KG1 (cell line): ENCODE measurements around the gene C2CD3.

Source experiments
- DNase-seq: peaks from one replicate; lab custom pipeline; 2025; lab: John Stamatoyannopoulos, UW

Gene C2CD3

GRCh38 chr11:73982595-73982989, 188.2 kb downstream of the C2CD3 start, which contains the start of gene UCP2:
Gene UCP2 (minus strand): TSS chr11:73982843. CDS start chr11:73978378, 4,465 bp downstream.
- DNase-seq, result peak; percentile 96

GRCh38 chr11:73981051-73981805, 189.6 kb downstream of the C2CD3 start:
- no peak for DNase-seq

GRCh38 chr11:73980001-73980961, 190.5 kb downstream of the C2CD3 start:
- DNase-seq, result peak; percentile 48

- no peak for DNase-seq
Observed at GRCh38 chr11:73978576-73979086, 192.2 kb downstream of the C2CD3 start.

- DNase-seq, result no peak
Observed at GRCh38 chr11:73977856-73978519, 192.8 kb downstream of the C2CD3 start.

GRCh38 chr11:73976451-73977151, 194.2 kb downstream of the C2CD3 start:
- DNase-seq, result no peak

- DNase-seq, result no peak
Observed at GRCh38 chr11:73975479-73975757, 195.4 kb downstream of the C2CD3 start.

GRCh38 chr11:73974604-73975478, 196.0 kb downstream of the C2CD3 start:
- DNase-seq, result no peak

GRCh38 chr11:73972620-73973449, 198.0 kb downstream of the C2CD3 start:
- no peak for DNase-seq

GRCh38 chr11:73972187-73972586, 198.6 kb downstream of the C2CD3 start:
- DNase-seq, result no peak

- no peak for DNase-seq
Observed at GRCh38 chr11:73971175-73971719, 199.6 kb downstream of the C2CD3 start.

GRCh38 chr11:73969991-73970800, 200.6 kb downstream of the C2CD3 start:
- DNase-seq, result no peak

- DNase-seq, result no peak
Observed at GRCh38 chr11:73969091-73969490, 201.7 kb downstream of the C2CD3 start.

- DNase-seq, result no peak
Observed at GRCh38 chr11:73968356-73968966, 202.3 kb downstream of the C2CD3 start.

- no peak for DNase-seq
Observed at GRCh38 chr11:73965764-73966121, 205.1 kb downstream of the C2CD3 start.

- no peak for DNase-seq
Observed at GRCh38 chr11:73965076-73965763, 205.6 kb downstream of the C2CD3 start.

GRCh38 chr11:73963861-73964260, 206.9 kb downstream of the C2CD3 start:
- DNase-seq, result no peak
